Muscle layer of duodenum (tissue), 2 donors: ENCODE results near the gene HDAC4.

ENCODE experiments used
- H3K27ac ChIP-seq: one replicate; pipeline ENCODE4 v1.7.0; 2013; ENCODE audit warnings: mild to moderate bottlenecking, low read length
- H3K27me3 ChIP-seq: one replicate; pipeline ENCODE4 v1.7.0; 2013; ENCODE audit warnings: low read depth, mild to moderate bottlenecking, control low read depth, low read length
- H3K36me3 ChIP-seq, 2 donors: one replicate each; pipeline ENCODE4 v1.7.0; 2013; ENCODE audit warnings: low read length in 2 of 2, control low read depth in 1 of 2, mild to moderate bottlenecking in 1 of 2; ENCODE audit not compliant: insufficient read depth in 2 of 2, control insufficient read depth in 1 of 2
- H3K4me1 ChIP-seq, 2 donors: one replicate each; pipeline ENCODE4 v1.7.0; 2013; ENCODE audit warnings: low read length in 2 of 2, mild to moderate bottlenecking in 2 of 2, control low read depth in 1 of 2, moderate library complexity in 1 of 2; ENCODE audit not compliant: insufficient read depth in 2 of 2, control insufficient read depth in 1 of 2
- H3K4me3 ChIP-seq, 2 donors: one replicate each; pipeline ENCODE4 v1.7.0; 2013; ENCODE audit warnings: low read length in 2 of 2, low read depth in 1 of 2, mild to moderate bottlenecking in 1 of 2
- H3K9me3 ChIP-seq, 2 donors: one replicate each; pipeline ENCODE4 v1.7.0; 2013; ENCODE audit warnings: low read length in 2 of 2, control low read depth in 1 of 2, mild to moderate bottlenecking in 1 of 2; ENCODE audit not compliant: control insufficient read depth in 1 of 2
- donor health status: healthy.

The HDAC4 gene

DNA sequence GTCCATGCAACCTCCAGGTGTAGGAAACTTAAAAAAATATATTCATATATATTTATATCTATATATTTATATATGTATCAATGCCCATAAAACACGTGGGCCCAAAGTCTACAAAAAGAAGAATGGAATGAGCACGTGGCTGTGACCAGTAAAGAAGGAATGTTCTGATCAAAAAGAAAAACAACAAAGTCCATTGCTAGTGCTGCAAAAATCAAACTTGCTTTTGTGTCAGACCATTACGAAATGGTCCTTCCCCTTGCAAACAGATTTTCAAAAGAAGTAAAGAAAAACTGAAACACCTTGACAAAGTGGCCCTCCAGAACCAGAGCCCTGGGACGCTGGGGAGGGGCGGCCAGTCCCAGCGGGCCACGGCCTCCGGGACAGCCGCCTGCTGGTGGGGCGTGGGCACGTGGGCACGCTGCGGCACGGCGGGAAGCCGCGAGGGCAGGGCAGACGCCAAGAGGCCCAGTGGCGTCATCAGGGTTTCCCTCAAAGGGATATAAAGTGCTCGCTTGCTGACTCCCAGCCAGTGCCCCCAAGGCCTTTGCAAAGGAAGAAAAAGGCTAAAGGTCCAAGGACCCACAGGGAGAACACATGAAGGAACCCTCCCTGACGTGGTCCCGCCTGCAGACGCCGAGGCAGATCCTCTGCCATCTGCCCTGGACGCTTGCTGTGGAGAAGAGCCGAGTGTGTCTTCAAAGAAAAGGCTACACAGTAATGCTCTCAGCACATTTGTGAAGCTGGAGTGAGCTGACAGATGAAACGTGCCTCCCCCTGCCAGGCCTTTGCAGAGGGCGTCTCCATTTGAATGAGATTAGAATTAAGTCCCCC lies 351.2 kb downstream of the HDAC4 start:
- no peaks in the 10 kb centered on the region for H3K9me3 ChIP-seq
- no peaks in the 10 kb centered on the region for H3K4me1 ChIP-seq
- peaks cover 38 to 50% of the 10 kb centered on the region in 2 donors for H3K36me3 ChIP-seq
- H3K27ac ChIP-seq, result no peak overlapping the region
- no peak overlapping the region for H3K4me3 ChIP-seq
- no peaks in the 10 kb centered on the region for H3K27me3 ChIP-seq

DNA sequence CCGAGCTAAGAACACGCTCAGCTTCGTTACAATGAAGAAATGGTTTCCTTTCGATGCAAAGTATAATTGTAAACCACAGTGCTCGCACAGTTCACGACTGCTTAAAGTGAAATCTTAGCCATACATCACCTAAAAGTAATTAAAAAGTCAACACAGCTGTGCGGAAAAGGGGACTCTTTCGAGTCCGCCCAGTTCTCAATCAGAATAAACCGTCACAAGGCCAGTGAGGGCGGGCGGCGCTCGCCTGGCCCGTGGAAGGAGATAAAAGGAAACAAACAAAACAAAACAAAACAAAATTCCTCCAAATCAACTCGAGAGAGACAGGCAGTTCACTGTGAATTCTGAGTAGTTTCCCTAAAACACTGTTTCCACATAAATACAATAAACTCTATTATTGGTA lies 352.1 kb downstream of the HDAC4 start:
- no peaks in the 10 kb centered on the region for H3K27me3 ChIP-seq
- no peaks in the 10 kb centered on the region for H3K9me3 ChIP-seq
- no peaks in the 10 kb centered on the region for H3K4me1 ChIP-seq
- H3K27ac ChIP-seq, result no peak overlapping the region
- no peak overlapping the region for H3K4me3 ChIP-seq
- peaks cover 32 to 41% of the 10 kb centered on the region in 2 donors for H3K36me3 ChIP-seq

DNA sequence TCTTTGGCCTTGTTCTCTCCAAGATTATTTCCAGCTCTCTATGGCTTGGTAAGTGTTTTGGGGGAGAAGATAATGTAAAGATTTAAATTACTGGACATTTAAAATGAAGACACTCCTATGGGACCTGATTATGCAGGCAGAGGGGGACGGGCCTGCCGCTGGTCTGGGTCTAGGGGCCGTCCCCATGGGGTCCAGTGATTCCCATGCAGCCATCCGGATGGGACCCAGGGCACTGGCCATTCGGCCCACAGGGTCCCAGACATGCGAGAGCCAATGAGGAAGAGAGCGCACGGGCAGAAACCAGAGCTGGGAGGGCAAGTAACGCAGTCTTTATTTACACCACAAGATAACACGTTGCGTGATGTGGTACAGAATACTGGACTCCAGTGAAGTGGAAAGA lies 353.0 kb downstream of the HDAC4 start:
- no peaks in the 10 kb centered on the region for H3K4me1 ChIP-seq
- H3K27ac ChIP-seq, result no peak overlapping the region
- H3K9me3 ChIP-seq, result no peaks in the 10 kb centered on the region
- H3K4me3 ChIP-seq, result no peak overlapping the region
- peaks cover 24 to 33% of the 10 kb centered on the region in 2 donors for H3K36me3 ChIP-seq
- no peaks in the 10 kb centered on the region for H3K27me3 ChIP-seq

DNA sequence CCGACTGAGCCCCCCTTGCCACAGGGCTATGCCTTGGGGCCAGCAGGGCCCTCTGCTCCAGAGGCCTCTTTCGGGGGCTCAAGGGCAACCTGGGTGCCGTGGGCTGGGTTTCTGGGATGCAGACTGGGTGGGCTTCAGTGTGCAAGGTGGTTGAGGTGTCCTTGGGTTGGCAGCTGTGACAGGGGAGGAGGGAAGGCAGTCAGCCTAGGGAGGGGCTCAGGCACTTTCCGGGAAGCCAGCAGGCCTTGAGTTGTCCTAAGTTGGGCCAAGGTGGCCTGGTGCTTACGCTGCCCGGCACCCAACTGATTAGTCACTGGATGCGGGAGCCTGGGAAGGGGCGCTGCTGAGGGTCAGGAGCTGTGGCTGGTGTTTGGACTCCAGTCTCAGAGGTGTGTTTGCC lies 353.4 kb downstream of the HDAC4 start:
- Histone ChIP-seq H3K4me3 (no peak overlapping the region), H3K27ac (no peak overlapping the region), H3K36me3 (peaks cover 20 to 28% of the 10 kb centered on the region in 2 donors), H3K27me3 (no peaks in the 10 kb centered on the region), H3K9me3 (no peaks in the 10 kb centered on the region), H3K4me1 (no peaks in the 10 kb centered on the region)

DNA sequence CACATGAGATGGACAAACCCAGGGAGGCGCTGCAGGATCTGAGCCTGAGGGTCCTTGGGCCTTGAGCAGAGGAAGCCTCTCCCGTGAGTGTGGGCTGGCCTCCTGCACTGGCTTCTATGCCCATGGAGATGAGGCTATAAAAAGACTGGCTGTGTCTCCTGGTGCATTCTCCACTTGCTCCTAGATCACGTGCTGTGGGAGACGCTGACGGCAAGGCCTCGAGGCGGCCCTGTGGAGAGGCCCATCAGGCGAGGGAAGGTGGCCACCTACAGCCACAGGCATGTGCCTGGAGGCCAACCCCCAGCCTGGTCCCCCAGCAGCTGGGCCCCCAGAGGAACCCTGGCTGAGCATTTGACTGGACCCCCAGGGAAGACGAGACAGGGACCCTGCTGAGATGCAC lies 354.0 kb downstream of the HDAC4 start:
- Histone ChIP-seq H3K27ac (no peak overlapping the region), H3K9me3 (no peaks in the 10 kb centered on the region), H3K27me3 (no peaks in the 10 kb centered on the region), H3K36me3 (peaks cover 17 to 22% of the 10 kb centered on the region in 2 donors), H3K4me1 (no peaks in the 10 kb centered on the region), H3K4me3 (no peak overlapping the region)

DNA sequence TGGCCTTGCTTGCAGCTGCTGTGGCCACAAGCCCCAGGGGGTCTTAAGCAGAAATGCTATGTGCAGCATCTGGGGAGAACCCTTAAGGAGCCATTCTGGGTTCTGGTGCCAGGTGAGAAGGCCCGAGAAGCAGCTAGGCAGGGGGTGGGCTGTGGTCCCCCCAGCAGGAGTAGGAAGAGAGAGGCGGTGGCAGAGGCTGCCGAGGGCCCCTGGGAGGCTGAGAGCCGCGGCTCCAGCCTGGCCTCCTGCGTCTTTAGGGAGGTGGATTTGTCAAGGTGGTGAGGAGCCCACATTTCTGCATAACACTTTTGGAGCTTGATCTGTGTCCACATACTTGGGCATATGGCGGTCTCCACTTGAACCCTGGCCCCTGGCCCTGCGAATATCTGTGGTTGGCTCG lies 356.5 kb downstream of the HDAC4 start:
- H3K27me3 ChIP-seq, result no peaks in the 10 kb centered on the region
- no peaks in the 10 kb centered on the region for H3K9me3 ChIP-seq
- H3K27ac ChIP-seq, result no peak overlapping the region
- H3K4me3 ChIP-seq, result no peak overlapping the region
- no peaks in the 10 kb centered on the region for H3K4me1 ChIP-seq
- peaks cover 0 to 5% of the 10 kb centered on the region in 2 donors for H3K36me3 ChIP-seq

DNA sequence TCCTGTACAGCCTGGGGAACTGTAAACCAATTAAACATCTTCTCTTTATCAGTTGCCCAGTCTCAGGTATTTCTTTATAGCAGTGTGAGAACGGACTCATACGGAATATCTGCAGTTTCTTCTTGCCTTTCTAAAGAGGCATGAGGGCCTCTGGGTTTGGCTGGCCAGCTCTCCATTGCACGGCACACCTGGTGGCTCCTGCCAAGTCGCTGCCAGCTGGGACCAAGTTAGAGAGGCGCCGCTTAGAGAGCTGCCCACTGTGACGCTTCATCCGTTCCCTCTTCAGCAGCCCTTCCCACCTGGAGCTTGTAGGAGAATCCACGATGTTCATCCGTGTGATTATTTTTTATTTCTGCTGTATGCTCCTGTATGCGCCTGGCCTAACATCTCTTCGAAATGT lies 357.5 kb downstream of the HDAC4 start:
- no peak overlapping the region for H3K4me3 ChIP-seq
- H3K9me3 ChIP-seq, result no peaks in the 10 kb centered on the region
- H3K4me1 ChIP-seq, result no peaks in the 10 kb centered on the region
- no peaks in the 10 kb centered on the region for H3K27me3 ChIP-seq
- no peak overlapping the region for H3K27ac ChIP-seq
- H3K36me3 ChIP-seq, result peaks cover 0 to 2% of the 10 kb centered on the region in 2 donors

DNA sequence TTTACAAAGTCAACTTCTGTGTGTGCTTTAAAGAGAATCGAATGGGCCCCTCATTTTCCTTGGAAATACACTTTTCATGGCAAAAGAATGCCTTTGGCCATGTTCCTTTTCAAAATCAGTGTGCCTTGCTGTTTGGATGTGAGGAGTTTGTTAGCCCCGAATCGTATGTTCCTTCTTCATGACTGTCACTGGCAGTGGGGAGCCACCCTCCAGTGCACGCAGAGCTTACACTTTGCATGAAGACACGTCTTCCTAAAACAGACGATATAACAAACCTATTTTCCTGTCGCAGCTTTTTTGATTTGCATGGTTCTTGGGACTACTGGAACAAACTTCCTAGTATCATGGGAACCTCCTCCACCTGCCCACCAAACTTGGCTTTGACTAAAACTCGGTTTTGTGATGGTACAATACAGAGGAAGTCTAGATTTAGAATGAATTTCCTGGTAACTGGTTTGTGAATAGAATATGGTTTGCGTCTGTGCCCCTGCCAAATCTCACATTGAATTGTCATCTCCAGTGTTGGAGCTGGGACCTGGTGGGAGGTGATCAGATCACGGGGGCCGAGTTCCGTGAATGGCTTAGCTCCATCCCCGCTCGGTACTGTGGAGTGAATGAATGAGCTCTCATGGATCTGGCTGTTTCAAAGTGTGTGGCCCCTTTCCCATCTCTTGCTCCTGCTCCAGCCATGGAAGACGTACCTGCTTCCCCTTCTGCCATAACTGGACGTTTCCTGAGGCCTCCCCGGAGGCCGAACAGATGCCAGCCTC lies 358.1 kb downstream of the HDAC4 start:
- H3K27me3 ChIP-seq, result no peaks in the 10 kb centered on the region
- no peak overlapping the region for H3K4me3 ChIP-seq
- no peaks in the 10 kb centered on the region for H3K9me3 ChIP-seq
- H3K27ac ChIP-seq, result no peak overlapping the region
- no peaks in the 10 kb centered on the region for H3K4me1 ChIP-seq
- H3K36me3 ChIP-seq, result no peaks in the 10 kb centered on the region

DNA sequence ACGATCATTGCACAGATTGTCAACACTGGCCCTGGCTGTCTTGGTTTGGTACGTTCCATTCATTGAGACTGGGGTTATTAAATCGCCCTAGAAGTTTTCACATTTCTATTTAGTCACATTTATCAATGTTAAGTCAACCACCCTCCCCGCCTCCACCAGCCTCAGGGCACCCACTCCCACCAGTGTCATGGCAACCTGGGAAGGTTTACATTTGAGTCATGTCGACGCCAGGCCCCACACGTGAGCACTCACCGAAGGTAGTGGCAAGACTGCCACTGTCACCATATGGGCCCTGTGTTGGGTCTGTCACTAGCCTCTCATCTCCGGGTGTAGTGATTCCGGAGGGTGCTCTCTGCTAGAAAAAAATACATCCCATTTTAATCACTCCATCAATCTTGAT lies 358.8 kb downstream of the HDAC4 start:
- no peak overlapping the region for H3K4me3 ChIP-seq
- no peaks in the 10 kb centered on the region for H3K9me3 ChIP-seq
- H3K27me3 ChIP-seq, result no peaks in the 10 kb centered on the region
- H3K4me1 ChIP-seq, result no peaks in the 10 kb centered on the region
- no peaks in the 10 kb centered on the region for H3K36me3 ChIP-seq
- no peak overlapping the region for H3K27ac ChIP-seq

DNA sequence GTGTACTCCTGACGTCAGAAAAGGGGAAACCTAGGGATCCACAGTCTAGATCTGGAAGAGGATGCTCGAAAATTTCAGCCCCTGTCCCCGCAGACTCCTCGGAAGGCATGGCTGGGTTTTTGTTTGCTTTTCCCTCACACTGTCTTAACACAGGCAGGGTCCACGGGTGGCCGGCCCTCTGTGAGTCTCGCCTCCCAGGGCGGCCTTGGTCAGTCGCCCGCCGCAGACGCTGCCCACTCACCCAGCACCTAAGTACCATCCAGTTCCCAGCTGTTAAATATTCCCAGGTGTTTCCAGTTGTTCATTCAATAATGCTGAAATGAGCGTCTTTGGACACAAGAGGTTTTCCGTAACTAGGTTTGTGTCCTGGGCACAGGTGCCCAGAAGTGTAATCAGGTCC lies 359.8 kb downstream of the HDAC4 start:
- Histone ChIP-seq H3K36me3 (no peaks in the 10 kb centered on the region), H3K4me3 (no peak overlapping the region), H3K4me1 (no peaks in the 10 kb centered on the region), H3K9me3 (no peaks in the 10 kb centered on the region), H3K27me3 (no peaks in the 10 kb centered on the region), H3K27ac (no peak overlapping the region)

DNA sequence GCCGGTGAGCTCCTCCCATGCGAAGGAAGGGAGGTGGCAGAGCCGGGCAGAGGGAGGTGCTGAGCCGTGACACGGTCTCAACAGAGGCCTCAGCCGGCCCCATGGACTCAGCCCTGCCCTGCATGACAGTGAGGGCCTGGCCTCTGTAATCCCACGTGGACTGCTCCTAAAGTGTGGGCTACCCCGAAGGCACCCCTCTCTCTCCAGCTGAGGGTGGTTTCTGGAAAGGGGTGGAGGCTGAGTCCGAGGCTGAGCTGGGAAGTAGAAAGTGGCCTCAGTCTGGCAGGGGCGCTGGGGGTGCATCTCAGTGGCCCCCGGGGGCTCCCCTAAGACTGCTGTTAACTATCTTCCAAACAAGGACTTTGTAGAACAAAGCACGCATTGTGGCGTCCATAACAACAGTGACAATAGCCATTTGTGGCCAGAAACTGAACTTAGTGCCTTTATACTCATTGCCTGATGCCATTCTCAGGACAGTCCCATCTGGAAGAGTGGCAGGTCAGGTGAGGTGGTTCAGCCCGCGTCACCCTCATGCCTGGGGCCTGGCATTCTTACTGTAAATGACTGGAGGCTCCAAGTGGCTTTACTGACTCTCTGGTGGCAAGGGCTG lies 360.6 kb downstream of the HDAC4 start:
- Histone ChIP-seq H3K4me1 (peaks cover 0 to 3% of the 10 kb centered on the region in 2 donors), H3K36me3 (no peaks in the 10 kb centered on the region), H3K4me3 (no peak overlapping the region), H3K9me3 (no peaks in the 10 kb centered on the region), H3K27me3 (no peaks in the 10 kb centered on the region), H3K27ac (no peak overlapping the region)
